Stromal cell of bone marrow (primary cell): ENCODE data around the gene RPRM.
"Not testable (repeated sequence)": the region's sequence is repeated elsewhere in the genome, so short reads cannot be mapped to it uniquely, and the experiment has no call there.

Experiments used
- DNase-seq: peaks from one replicate; pipeline ENCODE4 v3.0.0-alpha.2; 2012; ENCODE audit warnings: low read depth

Gene RPRM

GRCh38 chr2:153478289-153479261 lies at the start of gene RPRM:
Gene RPRM, minus strand, starts transcription at chr2:153478762. Its CDS starts 197 bp downstream, at chr2:153478565.
- peak; percentile 14 for DNase-seq

GRCh38 chr2:153519257-153519875 lies 40.8 kb upstream of the RPRM start:
- peak; percentile 13 for DNase-seq

GRCh38 chr2:153512331-153512730 lies 33.8 kb upstream of the RPRM start:
- no peak for DNase-seq

GRCh38 chr2:153510996-153511395 lies 32.4 kb upstream of the RPRM start:
- DNase-seq: no peak

GRCh38 chr2:153509133-153509532 lies 30.6 kb upstream of the RPRM start:
- DNase-seq: no peak

- not testable (repeated sequence) for DNase-seq
Observed at GRCh38 chr2:153506499-153506898, 27.9 kb upstream of the RPRM start.

- no peak for DNase-seq
Observed at GRCh38 chr2:153499439-153499838, 20.9 kb upstream of the RPRM start.

GRCh38 chr2:153497938-153498629 lies 19.5 kb upstream of the RPRM start:
- DNase-seq: no peak

- no peak for DNase-seq
Observed at GRCh38 chr2:153495725-153496124, 17.2 kb upstream of the RPRM start.

- no peak for DNase-seq
Observed at GRCh38 chr2:153488072-153488471, 9.5 kb upstream of the RPRM start.

- no peak for DNase-seq
Observed at GRCh38 chr2:153487448-153487847, 8.9 kb upstream of the RPRM start.

GRCh38 chr2:153479573-153479972 lies 1.0 kb upstream of the RPRM start:
- DNase-seq: no peak

GRCh38 chr2:153477636-153478288 lies 800 bp downstream of the RPRM start:
- no peak for DNase-seq

GRCh38 chr2:153476816-153477635 lies 1.5 kb downstream of the RPRM start:
- no peak for DNase-seq

GRCh38 chr2:153476491-153476815 lies 2.1 kb downstream of the RPRM start:
- no peak for DNase-seq

- no peak for DNase-seq
Observed at GRCh38 chr2:153474876-153475435, 3.6 kb downstream of the RPRM start.

GRCh38 chr2:153474407-153474806 lies 4.2 kb downstream of the RPRM start:
- no peak for DNase-seq

GRCh38 chr2:153470867-153471266 lies 7.7 kb downstream of the RPRM start:
- no peak for DNase-seq

GRCh38 chr2:153464395-153464794 lies 14.2 kb downstream of the RPRM start:
- no peak for DNase-seq

- no peak for DNase-seq
Observed at GRCh38 chr2:153462338-153462859, 16.2 kb downstream of the RPRM start.

GRCh38 chr2:153461453-153461852 lies 17.1 kb downstream of the RPRM start:
- no peak for DNase-seq
